ENCODE data around the gene ANXA3.

DNA sequence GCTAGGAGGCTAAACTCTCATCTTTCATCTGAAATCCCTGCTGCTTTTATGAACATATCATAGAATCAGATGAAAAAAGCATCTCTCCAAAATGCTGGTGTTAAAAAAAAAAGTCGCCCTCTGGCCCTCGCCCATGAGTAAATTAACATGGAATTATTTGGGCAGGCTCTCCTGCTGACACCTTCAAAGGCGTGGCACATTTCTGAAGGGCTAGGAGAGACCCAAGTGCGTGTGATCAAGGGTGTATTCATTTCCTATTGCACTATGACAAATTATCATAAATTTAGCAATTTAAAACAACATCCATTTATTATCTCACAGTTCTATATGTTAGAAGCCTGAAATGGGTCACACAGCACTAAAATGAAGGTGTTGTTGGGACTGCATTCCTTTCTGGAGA lies 5.1 kb downstream of the ANXA3 start:
- TF ChIP-seq, protein P1, sequence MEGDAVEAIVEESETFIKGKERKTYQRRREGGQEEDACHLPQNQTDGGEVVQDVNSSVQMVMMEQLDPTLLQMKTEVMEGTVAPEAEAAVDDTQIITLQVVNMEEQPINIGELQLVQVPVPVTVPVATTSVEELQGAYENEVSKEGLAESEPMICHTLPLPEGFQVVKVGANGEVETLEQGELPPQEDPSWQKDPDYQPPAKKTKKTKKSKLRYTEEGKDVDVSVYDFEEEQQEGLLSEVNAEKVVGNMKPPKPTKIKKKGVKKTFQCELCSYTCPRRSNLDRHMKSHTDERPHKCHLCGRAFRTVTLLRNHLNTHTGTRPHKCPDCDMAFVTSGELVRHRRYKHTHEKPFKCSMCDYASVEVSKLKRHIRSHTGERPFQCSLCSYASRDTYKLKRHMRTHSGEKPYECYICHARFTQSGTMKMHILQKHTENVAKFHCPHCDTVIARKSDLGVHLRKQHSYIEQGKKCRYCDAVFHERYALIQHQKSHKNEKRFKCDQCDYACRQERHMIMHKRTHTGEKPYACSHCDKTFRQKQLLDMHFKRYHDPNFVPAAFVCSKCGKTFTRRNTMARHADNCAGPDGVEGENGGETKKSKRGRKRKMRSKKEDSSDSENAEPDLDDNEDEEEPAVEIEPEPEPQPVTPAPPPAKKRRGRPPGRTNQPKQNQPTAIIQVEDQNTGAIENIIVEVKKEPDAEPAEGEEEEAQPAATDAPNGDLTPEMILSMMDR (IDR thresholded peaks at IDR 0.05): no peak
- no peak for TF ChIP-seq POLR2A (IDR thresholded peaks at IDR 0.05)
- TF ChIP-seq EP300 (IDR thresholded peaks at IDR 0.05): no peak

Measured in gastroesophageal sphincter (tissue), 3 donors.